ENCODE measurements around the gene MLLT10.

Gene MLLT10

GRCh38 chr10:21517134-21518031 lies 16.6 kb upstream of the MLLT10 start:
- DNase-seq: peak; percentile 85

GRCh38 chr10:21518149-21518640 lies 15.8 kb upstream of the MLLT10 start:
- DNase-seq: peak; percentile 59

GRCh38 chr10:21518641-21519396 lies 15.2 kb upstream of the MLLT10 start:
- peak; percentile 68 for DNase-seq

- DNase-seq: peak; percentile 50
Measured at GRCh38 chr10:21519397-21519933, 14.6 kb upstream of the MLLT10 start.

GRCh38 chr10:21519941-21520436 lies 14.0 kb upstream of the MLLT10 start:
- DNase-seq: peak; percentile 56

- no peak for DNase-seq
Measured at GRCh38 chr10:21520509-21520908, 13.5 kb upstream of the MLLT10 start.

- no peak for DNase-seq
Measured at GRCh38 chr10:21520949-21521348, 13.1 kb upstream of the MLLT10 start.

GRCh38 chr10:21521751-21522533 lies 12.1 kb upstream of the MLLT10 start:
- no peak for DNase-seq

- DNase-seq: no peak
Measured at GRCh38 chr10:21522631-21523406, 11.2 kb upstream of the MLLT10 start.

GRCh38 chr10:21523557-21524008 lies 10.4 kb upstream of the MLLT10 start:
- peak; percentile 59 for DNase-seq

GRCh38 chr10:21524131-21524525 lies 9.9 kb upstream of the MLLT10 start:
- no peak for DNase-seq

- DNase-seq: peak; percentile 58
Measured at GRCh38 chr10:21524526-21525366, 9.3 kb upstream of the MLLT10 start.

GRCh38 chr10:21525367-21526187 lies 8.5 kb upstream of the MLLT10 start, which contains the start of gene SKIDA1:
TSS of gene SKIDA1 (minus strand) at chr10:21525682. CDS start at chr10:21517822, 7,860 bp downstream.
- DNase-seq: peak; percentile 93

- DNase-seq: peak; percentile 93
Measured at GRCh38 chr10:21526188-21526859, 7.7 kb upstream of the MLLT10 start.

GRCh38 chr10:21526860-21527597 lies 7.0 kb upstream of the MLLT10 start:
- peak; percentile 85 for DNase-seq

GRCh38 chr10:21527598-21528235 lies 6.3 kb upstream of the MLLT10 start:
- no peak for DNase-seq

GRCh38 chr10:21528236-21529031 lies 5.6 kb upstream of the MLLT10 start:
- DNase-seq: no peak

All from right forelimb (tissue), 1 donor.